ENCODE measurements around the gene ST6GAL2. TPM values are rescaled to one million over a fixed set of nuclear protein-coding genes. Genes with fewer than 3 reads are reported as not detected.

ST6GAL2 gene, protein sequence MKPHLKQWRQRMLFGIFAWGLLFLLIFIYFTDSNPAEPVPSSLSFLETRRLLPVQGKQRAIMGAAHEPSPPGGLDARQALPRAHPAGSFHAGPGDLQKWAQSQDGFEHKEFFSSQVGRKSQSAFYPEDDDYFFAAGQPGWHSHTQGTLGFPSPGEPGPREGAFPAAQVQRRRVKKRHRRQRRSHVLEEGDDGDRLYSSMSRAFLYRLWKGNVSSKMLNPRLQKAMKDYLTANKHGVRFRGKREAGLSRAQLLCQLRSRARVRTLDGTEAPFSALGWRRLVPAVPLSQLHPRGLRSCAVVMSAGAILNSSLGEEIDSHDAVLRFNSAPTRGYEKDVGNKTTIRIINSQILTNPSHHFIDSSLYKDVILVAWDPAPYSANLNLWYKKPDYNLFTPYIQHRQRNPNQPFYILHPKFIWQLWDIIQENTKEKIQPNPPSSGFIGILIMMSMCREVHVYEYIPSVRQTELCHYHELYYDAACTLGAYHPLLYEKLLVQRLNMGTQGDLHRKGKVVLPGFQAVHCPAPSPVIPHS
- total RNA-seq = under 1 TPM in 1 of 4 donors, not detected in 3; 0.17 TPM
- under 1 TPM in 2 of 3 donors, not detected in 1; 0.01 TPM for polyA plus RNA-seq
- long read RNA-seq, donor 1 = 0 reads
- long read RNA-seq, donor 2 = 0 reads

DNA sequence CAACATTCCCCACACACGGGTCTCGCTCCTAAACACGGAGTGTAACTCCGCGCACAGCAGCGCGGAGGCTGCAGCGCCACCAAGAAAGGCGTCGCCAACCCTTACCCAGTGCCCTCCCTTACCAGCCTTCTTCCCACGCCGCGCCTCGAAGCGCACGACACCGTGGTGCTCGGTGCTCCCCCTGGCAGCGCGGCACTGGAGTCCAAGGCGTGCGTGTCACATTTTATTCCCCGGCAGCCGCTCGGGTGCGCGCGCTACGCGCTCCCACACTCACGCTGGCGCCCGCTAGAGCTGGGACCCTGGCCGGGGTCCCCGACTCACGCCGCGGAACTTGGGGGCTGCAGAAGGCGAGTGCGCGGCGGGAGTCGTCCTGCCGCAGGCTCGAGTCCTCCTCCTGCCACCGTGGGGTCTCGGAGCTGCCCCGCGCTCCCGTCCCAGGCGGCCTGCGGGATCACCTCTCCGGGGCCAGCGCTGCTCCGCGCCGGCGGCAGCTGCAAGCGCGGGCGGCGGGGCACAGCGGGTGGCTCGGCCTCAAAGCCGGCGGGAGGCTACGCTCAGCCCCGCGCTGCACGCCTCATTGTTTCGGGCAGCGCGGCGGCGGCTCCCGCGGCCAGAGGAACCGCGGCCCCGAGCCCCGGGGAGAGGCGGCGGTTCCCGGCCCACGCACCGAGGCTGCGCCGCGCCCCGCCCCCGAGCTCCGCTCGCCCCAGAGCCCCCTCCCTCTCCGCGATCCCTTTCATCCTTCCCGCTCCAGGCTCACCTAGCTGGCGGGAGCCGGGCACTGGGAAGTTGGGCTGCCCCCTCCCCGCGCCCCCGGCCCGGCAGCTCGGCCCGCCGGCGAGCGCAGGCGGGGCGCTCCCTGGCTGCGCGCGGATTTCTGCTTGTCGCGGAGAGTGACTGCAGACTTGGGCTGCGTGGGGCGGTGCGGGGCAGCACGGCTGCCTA lies at the start of gene ST6GAL2:
ST6GAL2 (minus strand) TSS at position 197 of the 945 bp plus-strand sequence. CDS start 42,190 bp downstream, outside the sequence.
- intact Hi-C loops (cut with DNase I) = no loop called here
- TF ChIP-seq, protein P1, sequence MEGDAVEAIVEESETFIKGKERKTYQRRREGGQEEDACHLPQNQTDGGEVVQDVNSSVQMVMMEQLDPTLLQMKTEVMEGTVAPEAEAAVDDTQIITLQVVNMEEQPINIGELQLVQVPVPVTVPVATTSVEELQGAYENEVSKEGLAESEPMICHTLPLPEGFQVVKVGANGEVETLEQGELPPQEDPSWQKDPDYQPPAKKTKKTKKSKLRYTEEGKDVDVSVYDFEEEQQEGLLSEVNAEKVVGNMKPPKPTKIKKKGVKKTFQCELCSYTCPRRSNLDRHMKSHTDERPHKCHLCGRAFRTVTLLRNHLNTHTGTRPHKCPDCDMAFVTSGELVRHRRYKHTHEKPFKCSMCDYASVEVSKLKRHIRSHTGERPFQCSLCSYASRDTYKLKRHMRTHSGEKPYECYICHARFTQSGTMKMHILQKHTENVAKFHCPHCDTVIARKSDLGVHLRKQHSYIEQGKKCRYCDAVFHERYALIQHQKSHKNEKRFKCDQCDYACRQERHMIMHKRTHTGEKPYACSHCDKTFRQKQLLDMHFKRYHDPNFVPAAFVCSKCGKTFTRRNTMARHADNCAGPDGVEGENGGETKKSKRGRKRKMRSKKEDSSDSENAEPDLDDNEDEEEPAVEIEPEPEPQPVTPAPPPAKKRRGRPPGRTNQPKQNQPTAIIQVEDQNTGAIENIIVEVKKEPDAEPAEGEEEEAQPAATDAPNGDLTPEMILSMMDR (IDR thresholded peaks at IDR 0.05) = no peak
- no peak within 1 kb of the TSS for H3K27ac ChIP-seq
- no peaks in the 10 kb centered on the region for H3K36me3 ChIP-seq (ENCODE audit: insufficient read depth in 1 of 2, low read depth in 1 of 2)
- no peak for ATAC-seq
- peak within 1 kb of the TSS; percentile 61 for H3K4me3 ChIP-seq
- WGBS, 3 donors = 1 to 2% (median 1%) methylated on average over 79 to 118 of the region's 118 CpGs
- H3K27me3 ChIP-seq (ENCODE audit: insufficient read depth in 3 of 3, low read length in 2 of 3) = peaks cover 4 to 55% (median 11%) of the 10 kb centered on the region in 3 donors
- H3K4me1 ChIP-seq = peaks cover 7% of the 10 kb centered on the region
- DNase-seq = no peak
- H3K9me3 ChIP-seq = no peaks in the 10 kb centered on the region

DNA sequence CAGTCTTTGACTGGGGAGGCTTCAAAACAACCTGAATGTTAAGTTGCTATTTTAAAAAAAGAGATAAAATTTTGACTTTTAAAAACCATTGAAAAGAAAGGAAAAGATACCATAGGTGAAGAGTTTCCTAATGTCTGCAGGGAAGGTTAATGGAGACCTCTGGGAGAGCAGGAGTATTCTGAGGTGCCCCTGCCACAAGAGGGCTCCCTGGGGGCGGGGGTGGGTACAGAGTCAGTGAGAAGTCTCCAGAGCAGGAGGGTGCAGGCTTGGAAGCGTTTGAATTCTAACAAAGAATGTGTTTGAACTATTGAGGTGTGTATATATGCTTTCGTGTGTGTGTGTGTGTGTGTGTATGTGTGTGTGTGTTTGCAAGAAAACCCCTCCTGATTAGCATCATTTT lies 46.7 kb upstream of the ST6GAL2 start:
- WGBS, 3 donors = 53 to 81% (median 59%) methylated on average over 3 of the region's 3 CpGs
- ATAC-seq (peak in 1 of 4 donors; percentile 49), DNase-seq (no peak)
- intact Hi-C loops (cut with DNase I) = no loop called here
- H3K9me3 ChIP-seq = no peaks in the 10 kb centered on the region
- TF ChIP-seq, protein P1 (IDR thresholded peaks at IDR 0.05) = no peak
- H3K27ac ChIP-seq = no peak overlapping the region
- no peaks in the 10 kb centered on the region for H3K4me1 ChIP-seq
- no peaks in the 10 kb centered on the region for H3K27me3 ChIP-seq (ENCODE audit: insufficient read depth in 3 of 3, low read length in 2 of 3)
- no peaks in the 10 kb centered on the region for H3K36me3 ChIP-seq (ENCODE audit: insufficient read depth in 1 of 2, low read depth in 1 of 2)
- H3K4me3 ChIP-seq = no peak overlapping the region

DNA sequence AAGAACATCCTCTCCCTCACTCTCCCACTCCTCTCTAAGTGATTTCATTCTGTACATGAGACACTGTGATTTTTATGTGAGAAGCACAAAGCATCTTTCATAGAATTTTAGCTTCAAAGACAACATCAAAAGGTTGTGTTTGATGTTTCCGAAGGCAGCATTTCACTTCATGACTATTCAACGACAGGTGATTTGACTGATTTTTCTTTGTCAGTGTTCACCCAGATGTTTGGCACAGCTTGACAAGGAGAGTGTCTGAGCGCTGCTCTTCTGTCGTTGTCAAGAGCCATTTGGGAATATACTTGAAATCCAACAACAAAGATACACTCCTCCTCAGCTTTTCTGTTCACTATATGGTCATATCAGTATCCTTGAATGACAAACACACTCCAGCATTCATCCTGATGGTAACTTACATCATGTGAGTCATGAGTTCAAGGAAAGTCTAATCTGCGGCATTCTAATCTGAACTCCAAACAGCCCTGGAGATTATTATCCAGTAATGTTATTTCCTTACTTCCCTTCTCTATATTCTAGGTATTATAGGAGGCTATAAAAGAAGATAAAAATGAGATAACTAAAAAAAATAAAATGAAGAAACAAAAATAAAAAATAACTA lies 45.9 kb upstream of the ST6GAL2 start:
- WGBS, 3 donors = 71 to 76% (median 76%) methylated on average over 5 of the region's 5 CpGs
- H3K9me3 ChIP-seq = no peaks in the 10 kb centered on the region
- H3K4me1 ChIP-seq = no peaks in the 10 kb centered on the region
- DNase-seq (no peak), ATAC-seq (no peak)
- H3K4me3 ChIP-seq = no peak overlapping the region
- H3K27ac ChIP-seq = no peak overlapping the region
- TF ChIP-seq, protein P1 (IDR thresholded peaks at IDR 0.05) = no peak
- intact Hi-C loops (cut with DNase I) = no loop called here
- H3K27me3 ChIP-seq (ENCODE audit: insufficient read depth in 3 of 3, low read length in 2 of 3) = no peaks in the 10 kb centered on the region
- no peaks in the 10 kb centered on the region for H3K36me3 ChIP-seq (ENCODE audit: insufficient read depth in 1 of 2, low read depth in 1 of 2)

DNA sequence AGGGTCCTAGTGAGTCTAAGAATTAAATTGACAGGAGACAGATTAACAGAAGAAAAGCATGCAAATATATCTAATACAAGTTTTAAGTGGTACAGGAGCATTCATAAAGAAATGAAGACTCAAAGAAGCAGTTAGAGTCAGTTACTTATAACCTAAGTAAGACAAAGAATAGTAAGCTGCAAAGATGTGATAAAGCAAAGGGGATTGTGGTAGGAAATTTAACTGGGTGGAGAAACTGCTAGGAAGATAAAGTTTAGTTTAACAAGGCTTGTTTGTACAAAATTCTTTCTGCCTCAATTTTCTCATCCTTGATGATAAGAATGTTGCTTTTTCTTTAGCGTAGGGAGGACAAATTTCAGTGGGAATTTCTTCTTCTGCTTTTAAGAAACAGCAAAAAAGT lies 35.5 kb upstream of the ST6GAL2 start:
- WGBS, 3 donors = 90 to 96% (median 92%) methylated on average over 1 of the region's 1 CpG
- DNase-seq (no peak), ATAC-seq (no peak)
- no peak overlapping the region for H3K27ac ChIP-seq
- intact Hi-C loops (cut with DNase I) = no loop called here
- no peaks in the 10 kb centered on the region for H3K36me3 ChIP-seq (ENCODE audit: insufficient read depth in 1 of 2, low read depth in 1 of 2)
- H3K27me3 ChIP-seq (ENCODE audit: insufficient read depth in 3 of 3, low read length in 2 of 3) = peaks cover 0 to 2% (median 0%) of the 10 kb centered on the region in 3 donors
- TF ChIP-seq, protein P1 (IDR thresholded peaks at IDR 0.05) = no peak
- no peak overlapping the region for H3K4me3 ChIP-seq
- H3K4me1 ChIP-seq = no peaks in the 10 kb centered on the region
- H3K9me3 ChIP-seq = peaks cover 6% of the 10 kb centered on the region

Data from psoas muscle (tissue), 8 donors.